GM12872 (cell line): ENCODE results near the gene CCN6.

Source experiments
- TF ChIP-seq, protein P1 (sequence below): IDR thresholded peaks from 3 replicates; pipeline ENCODE4 v1.5.1; 2011; ENCODE audit warnings: low read depth, mild to moderate bottlenecking, low read length, moderate library complexity; ENCODE audit not compliant: insufficient read depth

Gene CCN6

DNA sequence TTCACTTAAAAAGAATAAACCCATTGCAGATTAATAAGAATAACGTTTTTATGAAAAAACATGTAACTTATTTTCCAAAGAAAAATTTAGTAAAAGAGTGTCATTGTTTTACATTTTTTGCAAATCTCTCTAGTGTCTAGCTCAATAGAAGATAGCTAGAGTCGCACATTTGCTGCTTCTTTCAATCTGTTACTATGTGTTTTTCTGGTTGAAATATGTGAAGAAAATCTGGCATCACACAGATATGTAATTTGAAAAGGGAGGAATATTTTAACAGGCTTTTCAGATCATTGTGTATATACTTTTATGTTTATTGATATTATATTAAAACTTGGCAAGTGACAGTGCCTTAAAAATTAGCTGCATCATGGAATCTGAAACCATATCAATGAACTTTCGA is 9.1 kb downstream of the CCN6 start:
- TF ChIP-seq, protein P1, sequence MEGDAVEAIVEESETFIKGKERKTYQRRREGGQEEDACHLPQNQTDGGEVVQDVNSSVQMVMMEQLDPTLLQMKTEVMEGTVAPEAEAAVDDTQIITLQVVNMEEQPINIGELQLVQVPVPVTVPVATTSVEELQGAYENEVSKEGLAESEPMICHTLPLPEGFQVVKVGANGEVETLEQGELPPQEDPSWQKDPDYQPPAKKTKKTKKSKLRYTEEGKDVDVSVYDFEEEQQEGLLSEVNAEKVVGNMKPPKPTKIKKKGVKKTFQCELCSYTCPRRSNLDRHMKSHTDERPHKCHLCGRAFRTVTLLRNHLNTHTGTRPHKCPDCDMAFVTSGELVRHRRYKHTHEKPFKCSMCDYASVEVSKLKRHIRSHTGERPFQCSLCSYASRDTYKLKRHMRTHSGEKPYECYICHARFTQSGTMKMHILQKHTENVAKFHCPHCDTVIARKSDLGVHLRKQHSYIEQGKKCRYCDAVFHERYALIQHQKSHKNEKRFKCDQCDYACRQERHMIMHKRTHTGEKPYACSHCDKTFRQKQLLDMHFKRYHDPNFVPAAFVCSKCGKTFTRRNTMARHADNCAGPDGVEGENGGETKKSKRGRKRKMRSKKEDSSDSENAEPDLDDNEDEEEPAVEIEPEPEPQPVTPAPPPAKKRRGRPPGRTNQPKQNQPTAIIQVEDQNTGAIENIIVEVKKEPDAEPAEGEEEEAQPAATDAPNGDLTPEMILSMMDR = no peak

- TF ChIP-seq, protein P1 = no peak
Observed at GRCh38 chr6:112065426-112065986, 11.6 kb downstream of the CCN6 start.

DNA sequence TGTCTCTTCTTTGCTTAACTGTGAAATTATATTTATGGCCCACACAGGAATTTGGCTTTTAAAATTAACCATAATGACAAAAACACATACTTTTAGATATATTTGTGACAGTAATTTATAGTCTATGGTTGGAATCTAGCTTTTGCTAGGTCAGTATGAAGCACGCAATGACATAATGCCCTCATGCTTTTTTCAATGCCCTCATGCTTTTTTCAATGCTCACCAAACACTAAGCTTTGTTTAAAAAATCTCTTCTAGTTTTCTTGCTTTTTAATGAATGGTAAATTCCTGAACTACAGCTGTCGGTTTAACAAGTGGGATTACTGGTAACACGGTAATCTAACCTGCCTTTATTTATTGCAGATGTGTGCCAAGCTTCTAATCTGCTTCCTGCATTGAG is 12.7 kb downstream of the CCN6 start:
- TF ChIP-seq, protein P1 = no peak

DNA sequence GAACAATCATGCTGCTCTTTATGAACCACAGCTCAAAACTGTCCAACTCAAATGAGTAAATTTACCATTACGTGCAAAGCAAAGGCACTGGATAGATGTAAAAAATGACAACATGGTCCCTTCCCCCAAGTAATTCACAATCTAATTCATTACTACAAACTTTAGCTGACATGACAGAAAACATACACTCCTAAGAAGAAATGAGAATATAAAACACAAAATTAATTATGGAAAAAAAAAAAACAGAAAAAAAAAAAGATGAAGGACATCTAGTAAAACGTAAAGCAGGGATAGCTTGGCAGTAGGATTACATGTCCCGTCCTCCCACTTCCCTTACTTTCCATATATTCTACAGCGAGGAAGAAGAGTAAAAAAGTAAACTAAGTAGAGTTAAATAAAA is 27.7 kb downstream of the CCN6 start:
- TF ChIP-seq, protein P1 = no peak

DNA sequence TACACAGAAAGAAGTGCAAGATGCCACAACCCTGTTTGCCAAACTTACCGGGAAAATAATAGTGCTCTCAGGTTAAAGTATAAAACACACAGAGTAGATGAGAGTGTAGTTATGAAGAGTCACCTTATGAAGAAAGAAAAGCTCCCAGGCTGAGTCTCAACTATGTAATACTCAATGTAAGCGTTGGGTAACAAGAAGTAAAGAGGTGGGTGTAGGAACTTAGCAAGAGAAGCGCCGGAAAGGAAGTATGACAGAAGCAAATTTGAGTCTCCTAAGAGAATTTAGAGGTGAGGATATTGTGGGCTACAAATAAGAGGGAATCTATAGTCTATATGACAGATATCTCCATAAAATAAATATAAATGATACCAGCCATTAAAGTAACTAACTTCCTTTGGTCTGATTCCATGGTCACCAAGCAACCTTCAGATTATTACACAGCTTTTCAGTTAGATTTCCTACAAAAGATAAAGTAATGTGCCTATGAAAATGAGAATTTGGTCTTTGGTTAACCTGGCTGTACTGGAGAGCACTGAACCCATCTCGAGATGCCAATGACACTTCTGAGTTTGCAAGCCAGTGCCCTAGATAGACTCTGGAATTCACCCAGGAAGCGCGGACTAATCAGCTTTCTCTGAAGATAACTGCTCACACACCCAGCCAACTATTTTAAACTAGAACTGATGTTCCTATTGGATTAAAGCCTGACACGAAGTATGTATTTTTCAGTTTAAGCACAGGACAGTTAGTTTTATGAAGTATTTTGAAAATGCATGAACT is 31.6 kb downstream of the CCN6 start:
- TF ChIP-seq, protein P1 = no peak

DNA sequence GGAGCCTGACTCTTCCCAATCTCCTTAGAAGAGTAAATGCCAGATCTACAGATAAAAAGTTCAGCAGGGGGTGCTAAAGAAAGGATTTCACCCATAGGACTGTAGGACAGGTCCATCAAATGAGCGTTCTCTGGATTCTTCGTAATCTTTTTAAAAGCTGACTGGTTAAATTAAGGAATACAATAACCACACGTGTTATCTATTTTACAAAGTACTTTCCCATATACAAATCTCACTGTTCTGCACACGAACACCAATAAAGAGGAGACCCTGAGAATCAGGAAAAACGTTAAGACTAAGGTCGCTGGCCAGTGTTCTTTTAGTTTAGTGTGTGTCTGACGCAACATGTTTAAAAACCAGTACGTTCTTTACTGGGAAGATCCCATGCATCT is 32.8 kb downstream of the CCN6 start:
- TF ChIP-seq, protein P1 = peak; percentile 28; the same call in 1 of the 3 replicates

- TF ChIP-seq, protein P1 = no peak; the same call in 2 of the 3 replicates
Observed at GRCh38 chr6:112087136-112087911, 33.4 kb downstream of the CCN6 start, which contains the start of the genes FAM229B and TUBE1. Gene FAM229B, plus strand, starts transcription at chr6:112087591. Its CDS starts 11,693 bp downstream, at chr6:112099284. Gene TUBE1, minus strand, starts transcription at chr6:112087482. Its CDS starts 48 bp downstream, at chr6:112087434.
